Forelimb muscle (tissue), 1 donor: Measurements from ENCODE around the gene PTPRG. TPM values are rescaled to one million over a fixed set of nuclear protein-coding genes. Genes with fewer than 3 reads are reported as not detected.

ENCODE experiments used
- DNase-seq: peaks from one replicate; pipeline ENCODE4 v3.0.0-alpha.2; 2013; ENCODE audit warnings: low read depth
- polyA plus RNA-seq: library from polyadenylated mRNA; unstranded; fragments of 120-200 nt; gene quantifications from one replicate; pipeline ENCODE4 v1.2.1, GENCODE V29; 2013; ENCODE audit not compliant: insufficient read length

PTPRG gene
- polyA plus RNA-seq, 1 donor = 24.2 TPM

DNA sequence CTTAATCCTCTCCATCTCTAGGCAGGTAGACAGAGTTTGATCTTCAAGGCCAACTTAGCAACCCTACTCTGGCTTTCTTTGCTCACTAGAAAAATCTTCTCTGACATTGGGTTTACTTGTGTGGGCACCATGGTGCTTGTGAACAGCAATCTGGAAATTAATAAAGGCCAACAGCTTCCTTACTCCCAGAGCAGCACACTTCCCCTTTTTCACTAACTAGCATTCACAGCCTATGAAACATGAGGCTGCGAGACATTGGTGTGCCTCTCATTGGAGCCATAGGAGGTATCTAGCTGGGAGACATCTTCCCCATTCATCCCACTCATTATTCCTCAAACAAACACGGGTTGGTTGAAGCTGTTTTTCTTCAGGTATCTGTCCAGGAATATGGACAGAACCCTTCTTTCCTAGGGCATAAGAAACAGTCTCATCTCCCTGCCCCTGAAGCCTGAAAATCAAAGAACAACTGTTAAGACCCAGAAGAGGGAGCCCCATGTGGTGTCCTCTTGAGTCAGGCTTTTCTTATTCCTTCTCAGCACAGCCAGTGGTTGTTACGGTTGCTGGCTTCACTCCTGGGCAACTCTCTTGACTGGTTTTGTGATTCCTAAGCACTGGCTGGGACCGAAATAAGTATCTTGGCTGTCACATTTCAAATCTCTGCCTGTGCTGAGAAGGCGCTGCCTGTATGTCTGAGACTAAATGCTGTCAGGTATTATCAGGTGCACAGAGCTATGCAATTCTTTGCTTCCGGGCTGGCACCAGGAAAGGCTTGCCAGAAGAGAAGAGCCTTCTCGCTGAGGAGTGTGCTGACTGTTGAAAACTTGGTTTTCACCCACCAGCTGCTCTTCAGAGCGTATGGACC, 617.6 kb downstream of the PTPRG start:
- no peak for DNase-seq

GRCh38 chr3:62180514-62180913, 619.1 kb downstream of the PTPRG start:
- no peak for DNase-seq

DNA sequence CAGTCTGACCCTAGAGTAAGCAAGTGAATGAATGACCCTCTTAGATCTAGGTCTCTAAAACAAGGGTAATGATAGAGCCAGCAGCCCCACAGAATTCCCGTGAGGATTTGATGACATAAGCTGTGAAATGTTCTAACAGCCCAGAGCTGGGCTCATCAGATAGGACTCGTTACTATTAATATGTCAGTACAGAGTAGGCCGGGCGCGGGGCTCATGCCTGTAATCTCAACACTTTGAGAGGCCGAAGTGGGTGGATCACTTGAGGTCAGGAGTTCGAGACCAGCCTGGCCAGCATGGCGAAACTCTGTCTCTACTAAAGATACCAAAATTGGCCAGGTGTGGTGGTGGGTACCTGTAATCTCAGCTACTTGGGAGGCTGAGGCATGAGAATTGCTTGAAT, 621.7 kb downstream of the PTPRG start:
- no peak for DNase-seq

- DNase-seq = no peak
These were observed 622.6 kb downstream of the PTPRG start for GRCh38 chr3:62183969-62184368.

- DNase-seq = no peak
These were observed 623.2 kb downstream of the PTPRG start for GRCh38 chr3:62184559-62184958.

- no peak for DNase-seq
These were observed 625.7 kb downstream of the PTPRG start for GRCh38 chr3:62187022-62187431.

DNA sequence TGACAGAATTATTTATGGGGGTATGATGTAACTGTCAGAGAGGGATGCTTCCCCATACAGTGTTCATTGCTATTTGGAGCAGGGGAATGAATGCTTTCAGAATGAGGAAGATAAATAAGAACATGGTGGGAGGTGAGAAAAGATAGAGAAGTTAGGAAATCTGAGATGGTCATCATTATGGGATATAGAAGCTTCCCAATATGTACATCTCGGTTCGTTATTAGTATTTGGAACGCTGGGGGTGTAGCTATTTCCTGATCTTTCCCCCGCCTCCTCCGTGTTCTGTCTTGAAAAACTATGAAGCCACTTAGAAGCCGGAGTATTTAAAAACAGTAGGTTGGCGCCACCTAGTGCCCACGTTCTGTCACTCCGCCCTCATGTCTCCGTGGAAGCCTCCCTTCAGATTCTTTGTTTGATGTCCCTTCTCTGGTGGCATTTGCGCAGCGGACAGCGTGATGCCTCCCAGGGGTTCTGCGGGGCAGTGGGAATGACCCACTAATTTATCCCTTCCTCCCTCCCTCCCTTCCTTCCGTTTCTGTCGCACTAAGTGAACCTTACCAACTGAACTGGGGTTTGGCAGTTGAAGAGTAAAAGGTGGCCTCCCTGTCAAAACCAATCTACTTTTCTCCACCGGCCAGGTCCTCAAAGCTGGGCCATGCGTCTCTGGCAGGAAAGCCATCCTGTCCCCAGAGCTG, 627.5 kb downstream of the PTPRG start:
- DNase-seq = peak; percentile 49

GRCh38 chr3:62189376-62189698, 628.0 kb downstream of the PTPRG start:
- DNase-seq = no peak

DNA sequence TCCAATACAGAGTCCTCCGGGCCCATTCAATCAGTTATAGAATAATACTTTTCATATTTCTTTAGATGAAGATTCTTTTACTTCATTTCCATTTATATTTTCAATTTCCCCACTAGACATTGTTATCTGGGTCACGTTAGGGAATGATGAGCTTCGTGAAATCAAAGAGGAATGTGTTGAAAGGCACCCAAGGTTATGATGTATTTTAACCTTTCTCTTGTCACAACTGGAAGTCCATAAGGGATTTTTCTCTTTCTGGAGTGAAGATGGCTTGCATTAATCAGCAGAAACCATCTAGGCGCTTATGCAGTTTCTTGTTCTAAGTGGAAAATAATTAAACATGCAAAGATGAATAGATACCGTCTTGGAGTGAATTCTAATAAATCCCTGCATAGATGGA, 631.5 kb downstream of the PTPRG start:
- no peak for DNase-seq

GRCh38 chr3:62193586-62194345, 632.4 kb downstream of the PTPRG start:
- no peak for DNase-seq

GRCh38 chr3:62197350-62198012, 636.1 kb downstream of the PTPRG start:
- DNase-seq = no peak

DNA sequence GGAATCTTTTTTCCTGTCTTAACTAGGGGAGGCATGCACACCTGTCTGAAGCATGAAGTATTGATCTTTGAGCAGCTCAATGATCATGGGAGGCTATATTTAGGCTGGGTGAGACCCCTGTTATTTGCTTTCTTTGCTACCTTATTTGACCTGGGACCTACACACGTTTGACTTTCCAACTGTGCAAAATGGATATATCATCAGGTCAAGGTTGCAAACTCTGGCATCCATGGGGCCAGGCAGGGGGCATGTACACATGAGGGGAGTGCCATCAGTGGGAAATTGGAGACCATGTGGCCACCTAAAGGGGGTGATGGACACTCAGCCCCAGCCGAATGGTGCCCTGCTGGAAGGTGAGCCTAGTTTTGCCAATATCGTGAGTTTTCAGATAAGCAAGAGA, 637.8 kb downstream of the PTPRG start:
- DNase-seq = no peak

- DNase-seq = peak; percentile 24
These were observed 640.2 kb downstream of the PTPRG start for GRCh38 chr3:62201438-62202035.

GRCh38 chr3:62203152-62203551, 641.8 kb downstream of the PTPRG start:
- DNase-seq = no peak

GRCh38 chr3:62203561-62203960, 642.2 kb downstream of the PTPRG start:
- no peak for DNase-seq

DNA sequence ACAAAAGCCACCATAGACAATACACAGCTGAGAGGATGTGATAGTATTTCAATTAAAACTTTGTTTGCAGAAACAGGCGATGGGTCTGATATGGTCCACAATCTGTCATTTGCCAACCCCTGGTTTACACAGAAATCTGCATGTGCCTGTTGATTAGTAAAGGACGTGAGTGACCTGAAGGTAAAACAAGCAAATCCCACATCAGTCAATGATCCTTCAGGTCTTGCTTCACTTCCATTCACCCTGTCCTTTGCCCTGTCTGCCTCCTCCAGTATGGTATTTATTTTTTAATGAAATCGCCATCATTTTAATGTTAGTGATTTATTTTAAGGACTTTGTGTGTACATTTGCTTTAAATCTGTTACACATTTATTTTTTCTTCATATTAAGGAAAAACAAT, 645.8 kb downstream of the PTPRG start:
- DNase-seq = no peak

GRCh38 chr3:62208385-62208784, 647.0 kb downstream of the PTPRG start:
- DNase-seq = no peak

- no peak for DNase-seq
These were observed 647.7 kb downstream of the PTPRG start for GRCh38 chr3:62209101-62209500.

- DNase-seq = no peak
These were observed 648.6 kb downstream of the PTPRG start for GRCh38 chr3:62210011-62210410.

DNA sequence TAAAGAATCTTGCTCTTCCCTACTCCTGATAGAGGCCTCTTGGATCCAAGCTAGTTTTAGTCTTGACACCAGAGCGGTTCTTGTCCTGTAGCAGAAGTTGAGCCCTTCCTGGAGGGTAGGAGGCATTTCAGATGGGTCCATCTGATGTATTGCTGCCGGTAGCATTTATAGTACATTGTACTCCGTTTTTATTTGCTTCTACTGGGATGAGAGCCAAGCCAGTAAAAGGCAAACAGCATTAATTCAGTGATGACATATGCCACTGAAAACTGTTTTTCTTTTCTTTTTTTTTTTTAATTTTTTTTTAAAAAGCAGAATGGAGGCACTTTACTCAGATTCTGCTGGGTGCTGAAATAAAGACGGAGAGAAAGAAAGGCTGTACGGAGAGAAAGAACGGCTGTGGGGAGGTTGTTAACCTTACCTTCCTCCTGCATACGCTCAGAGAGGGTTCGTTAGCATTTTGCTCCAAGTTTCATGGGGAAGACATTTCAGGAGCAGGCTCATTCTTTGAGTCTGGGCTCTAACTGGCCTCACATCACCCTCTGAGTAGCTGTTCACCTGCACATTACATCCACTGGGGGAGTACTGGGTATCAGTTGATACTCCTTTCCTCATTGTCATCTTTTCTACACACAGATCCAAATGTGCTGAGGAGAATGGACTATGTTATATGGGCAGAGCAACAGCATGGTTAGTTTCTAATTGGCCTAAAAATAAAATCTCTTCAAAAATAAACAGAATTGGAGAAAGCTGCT, 650.5 kb downstream of the PTPRG start:
- DNase-seq = no peak

- DNase-seq = no peak
These were observed 653.5 kb downstream of the PTPRG start for GRCh38 chr3:62214850-62215249.
